Effector memory CD4-positive, alpha-beta T cell (primary cell): ENCODE data around the gene SETD3.

Experiments
- DNase-seq, 3 donors: peaks; one replicate each; pipeline ENCODE4 v3.0.0-alpha.2; 2020
- H3K27ac ChIP-seq: 2 replicates; pipeline ENCODE4 v1.7.0; 2013; ENCODE audit warnings: mild to moderate bottlenecking, low read length, moderate library complexity; ENCODE audit not compliant: insufficient read depth, poor library complexity, severe bottlenecking
- H3K27me3 ChIP-seq: replicated peaks from 2 replicates; pipeline ENCODE4 v1.7.0; 2013; ENCODE audit warnings: mild to moderate bottlenecking, low read length; ENCODE audit not compliant: insufficient read depth, control insufficient read depth, poor library complexity, severe bottlenecking
- H3K36me3 ChIP-seq: 2 replicates; pipeline ENCODE4 v1.7.0; 2013; ENCODE audit warnings: mild to moderate bottlenecking, low read length, moderate library complexity; ENCODE audit not compliant: control insufficient read depth, insufficient read depth
- H3K4me1 ChIP-seq: 2 replicates; pipeline ENCODE4 v1.7.0; 2013; ENCODE audit warnings: low read length, mild to moderate bottlenecking; ENCODE audit not compliant: control insufficient read depth, insufficient read depth, poor library complexity, severe bottlenecking
- H3K4me3 ChIP-seq: 2 replicates; pipeline ENCODE4 v1.7.0; 2013; ENCODE audit warnings: low read length, low read depth, mild to moderate bottlenecking; ENCODE audit not compliant: insufficient read depth, poor library complexity, severe bottlenecking
- H3K9me3 ChIP-seq: 2 replicates; pipeline ENCODE4 v1.7.0; 2013; ENCODE audit warnings: mild to moderate bottlenecking, low read length, moderate library complexity; ENCODE audit not compliant: control insufficient read depth

Gene SETD3

DNA sequence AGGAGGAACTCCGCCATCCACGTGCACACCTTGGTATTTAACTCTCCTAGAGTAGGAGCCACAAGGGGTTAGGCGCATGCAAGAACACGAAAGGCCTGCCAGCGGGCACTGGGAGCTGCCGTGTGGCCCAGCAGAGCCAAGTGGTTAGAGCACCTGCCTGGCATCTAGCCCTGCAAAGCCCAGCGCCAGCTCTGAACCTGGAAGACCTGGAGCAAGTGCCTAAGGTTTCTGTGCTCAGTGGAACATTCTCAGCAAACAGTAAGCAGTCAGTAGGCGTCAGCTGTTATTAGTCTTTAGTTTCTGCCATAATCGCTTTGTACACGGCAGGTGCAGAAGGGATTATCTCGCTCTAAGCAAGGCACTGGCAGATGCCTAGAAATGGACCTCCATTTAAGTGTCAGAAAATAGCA is 55.4 kb downstream of the SETD3 start:
- peaks cover 10% of the 10 kb centered on the region for H3K36me3 ChIP-seq
- no peak overlapping the region for H3K4me3 ChIP-seq
- no peak overlapping the region for H3K27ac ChIP-seq
- H3K27me3 ChIP-seq = no peaks in the 10 kb centered on the region
- DNase-seq = no peak
- H3K9me3 ChIP-seq = no peaks in the 10 kb centered on the region
- H3K4me1 ChIP-seq = no peaks in the 10 kb centered on the region

DNA sequence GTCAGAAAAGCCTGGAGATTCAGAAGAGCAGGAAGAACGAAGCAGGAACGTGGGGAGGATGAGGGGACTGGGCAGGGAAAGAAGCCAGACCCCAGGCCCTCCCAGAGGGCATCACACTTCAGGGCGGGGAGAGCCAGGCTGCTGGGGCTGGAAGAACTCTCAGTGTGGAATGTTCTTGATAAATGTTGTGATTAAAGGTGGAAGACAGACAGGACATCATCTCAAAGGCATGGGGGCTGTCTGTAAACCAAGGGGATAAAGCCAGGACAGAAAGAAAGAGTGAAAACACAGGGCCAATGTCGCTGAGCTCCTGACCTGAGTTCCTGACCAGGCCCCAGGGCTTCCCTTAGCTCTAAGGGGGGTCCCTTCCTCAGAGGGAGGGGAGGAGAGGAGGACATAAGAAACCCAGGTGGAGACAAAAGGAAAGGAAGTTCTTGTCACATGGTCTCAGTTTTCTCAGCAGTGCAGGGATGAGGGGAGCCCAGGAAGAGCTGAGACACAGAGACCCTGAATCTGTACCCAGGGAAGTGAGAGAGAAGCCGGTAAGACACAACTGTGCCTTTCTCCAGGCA is 56.3 kb downstream of the SETD3 start:
- Histone ChIP-seq H3K27me3 (no peaks in the 10 kb centered on the region), H3K27ac (no peak overlapping the region), H3K4me1 (no peaks in the 10 kb centered on the region), H3K9me3 (no peaks in the 10 kb centered on the region), H3K4me3 (no peak overlapping the region), H3K36me3 (peaks cover 10% of the 10 kb centered on the region)
- DNase-seq = no peak

DNA sequence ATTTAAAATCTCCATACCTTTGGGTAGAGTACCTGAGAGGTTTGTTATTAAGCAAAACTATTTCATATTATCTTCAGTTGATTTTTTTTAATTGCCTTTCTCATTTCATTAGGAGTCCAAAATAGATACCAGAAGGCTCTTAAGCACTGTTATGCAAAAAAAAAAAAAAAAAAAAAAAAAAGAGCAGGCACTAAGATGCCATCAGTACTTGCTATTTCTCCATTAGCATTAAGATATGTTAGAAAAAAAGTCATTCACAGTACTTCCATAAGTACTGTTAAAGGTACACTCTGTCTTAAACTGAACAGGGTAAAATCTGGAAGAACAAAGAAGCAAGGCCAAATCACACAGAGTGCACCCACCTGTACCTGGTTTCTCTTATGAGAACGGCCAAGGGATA is 57.2 kb downstream of the SETD3 start:
- H3K27ac ChIP-seq = no peak overlapping the region
- H3K9me3 ChIP-seq = no peaks in the 10 kb centered on the region
- DNase-seq = no peak
- peaks cover 4% of the 10 kb centered on the region for H3K36me3 ChIP-seq
- H3K27me3 ChIP-seq = no peaks in the 10 kb centered on the region
- H3K4me3 ChIP-seq = no peak overlapping the region
- H3K4me1 ChIP-seq = no peaks in the 10 kb centered on the region

DNA sequence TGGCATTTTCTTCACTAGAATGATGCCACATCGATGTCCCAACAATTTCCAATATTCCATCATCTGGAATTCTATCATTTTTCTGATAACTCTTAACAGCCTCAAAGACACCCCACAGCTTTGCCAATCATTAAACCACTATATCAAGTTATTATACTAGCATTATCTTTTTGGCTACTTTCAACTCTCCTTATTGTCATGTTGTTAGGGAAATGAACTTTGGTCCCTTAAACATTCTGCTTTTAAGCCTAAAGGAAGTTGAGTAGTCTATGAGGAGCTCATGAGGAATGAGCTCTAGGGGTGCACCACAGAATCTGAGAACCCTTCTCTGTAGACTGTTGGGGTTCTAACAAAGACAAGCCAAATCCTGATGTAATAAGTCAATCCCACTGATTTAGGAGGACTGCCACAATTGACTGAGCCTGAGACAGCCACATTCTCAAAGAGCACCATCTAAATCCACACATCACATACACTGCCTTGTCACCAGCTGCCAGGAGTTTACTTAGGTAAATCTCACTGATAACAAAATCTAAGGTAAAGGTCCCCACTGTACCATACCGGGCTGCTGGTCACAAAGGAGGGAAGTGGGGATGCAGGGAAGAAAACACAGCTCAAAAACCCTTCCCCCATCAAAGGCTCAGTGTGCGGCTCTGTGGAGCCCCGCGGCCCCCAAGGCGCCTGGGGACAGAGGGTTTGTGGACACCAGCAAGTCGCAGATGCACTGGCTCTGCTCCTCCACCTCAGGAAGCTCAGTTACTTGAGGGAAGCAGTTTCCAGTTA is 58.2 kb downstream of the SETD3 start:
- no peak for DNase-seq
- Histone ChIP-seq H3K4me1 (no peaks in the 10 kb centered on the region), H3K27ac (no peak overlapping the region), H3K4me3 (no peak overlapping the region), H3K9me3 (no peaks in the 10 kb centered on the region), H3K36me3 (no peaks in the 10 kb centered on the region), H3K27me3 (no peaks in the 10 kb centered on the region)

DNA sequence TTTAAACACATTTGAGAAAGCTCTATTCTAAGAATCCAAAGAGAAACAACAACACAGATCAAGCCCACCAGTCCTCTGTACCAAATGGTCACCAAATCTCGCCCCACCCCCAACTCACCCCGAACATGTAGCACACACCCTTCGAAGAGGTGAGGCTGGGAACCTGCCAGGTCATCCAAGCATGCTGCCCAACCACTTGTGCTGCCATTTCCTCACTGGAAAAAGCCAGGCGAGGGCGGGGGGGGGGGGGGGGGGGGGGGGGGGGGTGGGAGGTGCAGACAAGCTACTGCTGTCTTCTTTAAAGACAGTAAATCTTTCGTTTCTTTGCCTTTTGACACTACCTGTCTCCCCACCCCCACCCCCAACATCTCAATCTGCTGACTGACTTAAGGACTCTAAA is 59.9 kb downstream of the SETD3 start:
- no peak overlapping the region for H3K27ac ChIP-seq
- no peak overlapping the region for H3K4me3 ChIP-seq
- no peaks in the 10 kb centered on the region for H3K27me3 ChIP-seq
- H3K4me1 ChIP-seq = no peaks in the 10 kb centered on the region
- no peaks in the 10 kb centered on the region for H3K9me3 ChIP-seq
- no peaks in the 10 kb centered on the region for H3K36me3 ChIP-seq
- DNase-seq = no peak

DNA sequence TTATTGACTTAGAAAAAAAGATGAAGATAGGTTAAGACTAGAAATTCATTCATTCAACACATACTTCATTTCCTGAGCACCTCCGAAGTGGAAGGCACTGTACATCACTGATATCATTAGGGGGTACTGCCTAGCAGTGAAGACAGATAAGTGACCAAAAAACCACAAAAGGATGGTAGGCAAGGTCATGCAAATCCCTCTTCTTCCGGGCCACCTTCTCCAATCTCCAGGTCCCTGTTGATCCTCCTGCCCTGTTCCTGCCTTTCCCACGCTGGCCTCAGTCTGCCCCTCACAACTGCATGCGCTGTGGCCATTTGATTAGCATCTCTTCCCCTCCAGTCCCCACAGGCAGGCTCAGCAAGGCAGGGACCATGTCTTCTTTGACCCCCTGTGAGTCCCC is 60.8 kb downstream of the SETD3 start:
- Histone ChIP-seq H3K36me3 (no peaks in the 10 kb centered on the region), H3K27ac (no peak overlapping the region), H3K9me3 (no peaks in the 10 kb centered on the region), H3K4me3 (no peak overlapping the region), H3K27me3 (no peaks in the 10 kb centered on the region), H3K4me1 (no peaks in the 10 kb centered on the region)
- DNase-seq = no peak

GRCh38 chr14:99418242-99418641 is 62.4 kb downstream of the SETD3 start:
- Histone ChIP-seq H3K9me3 (no peaks in the 10 kb centered on the region), H3K36me3 (peaks cover 3% of the 10 kb centered on the region), H3K4me1 (no peaks in the 10 kb centered on the region), H3K4me3 (no peak overlapping the region), H3K27me3 (no peaks in the 10 kb centered on the region), H3K27ac (no peak overlapping the region)
- no peak for DNase-seq

DNA sequence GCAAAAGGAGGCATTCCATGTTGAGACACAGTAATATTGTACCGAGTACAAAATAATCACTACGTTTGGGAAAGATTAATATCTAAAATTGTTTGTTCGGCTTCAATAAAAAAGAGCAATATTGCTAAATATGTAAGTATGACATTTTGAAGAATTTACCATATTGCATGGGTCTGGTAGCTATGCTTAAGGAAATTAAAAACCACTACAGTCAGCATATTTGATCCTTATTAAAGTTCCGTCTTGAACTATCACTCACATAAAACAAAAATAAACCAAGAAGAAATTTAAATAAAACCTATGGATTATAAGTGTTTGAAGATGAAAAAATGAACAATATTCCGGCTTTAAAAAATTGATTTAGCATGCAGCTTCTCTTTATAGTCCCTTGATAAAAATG is 63.8 kb downstream of the SETD3 start:
- no peaks in the 10 kb centered on the region for H3K4me1 ChIP-seq
- no peak overlapping the region for H3K27ac ChIP-seq
- DNase-seq = no peak
- H3K36me3 ChIP-seq = peaks cover 7% of the 10 kb centered on the region
- H3K9me3 ChIP-seq = no peaks in the 10 kb centered on the region
- H3K27me3 ChIP-seq = no peaks in the 10 kb centered on the region
- H3K4me3 ChIP-seq = no peak overlapping the region

DNA sequence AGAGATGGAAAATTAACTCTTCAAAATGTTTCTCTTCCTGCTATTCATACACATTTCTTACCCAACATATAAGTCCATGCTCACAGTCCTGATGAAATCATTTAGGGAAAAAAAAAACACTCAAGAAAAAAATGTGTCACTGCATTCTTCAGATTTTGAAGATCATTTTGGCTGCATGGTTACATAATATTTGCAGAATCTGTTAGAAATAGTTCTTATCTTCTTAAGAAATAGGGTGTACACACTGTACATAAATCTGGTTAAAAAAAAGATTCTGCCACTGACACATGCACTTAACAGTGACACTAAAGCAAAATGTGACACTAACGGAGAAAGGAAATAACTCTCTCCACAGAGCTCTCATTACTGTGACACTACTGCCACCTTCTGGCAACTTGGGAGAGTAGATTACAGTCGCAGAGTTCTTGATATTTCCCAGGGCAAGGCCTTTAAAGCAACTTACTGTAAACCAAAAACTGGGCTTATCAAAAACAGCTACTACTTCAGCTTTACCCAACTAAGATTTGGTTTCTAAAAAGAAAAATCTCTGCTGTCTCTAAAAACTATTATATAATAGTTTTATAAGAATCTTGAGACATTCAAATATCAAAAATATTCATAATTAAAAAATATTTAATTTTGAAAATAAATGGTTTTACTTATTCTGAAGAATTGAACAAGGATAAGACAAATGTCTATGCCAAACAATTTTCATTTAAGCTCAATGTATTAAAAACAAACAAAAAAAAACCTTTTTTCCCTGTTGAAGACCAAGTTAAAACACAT is 65.0 kb downstream of the SETD3 start:
- no peaks in the 10 kb centered on the region for H3K27me3 ChIP-seq
- H3K4me3 ChIP-seq = no peak overlapping the region
- peaks cover 7% of the 10 kb centered on the region for H3K36me3 ChIP-seq
- H3K4me1 ChIP-seq = no peaks in the 10 kb centered on the region
- H3K9me3 ChIP-seq = no peaks in the 10 kb centered on the region
- peak; percentile 22 to 56 (median 30) for DNase-seq
- H3K27ac ChIP-seq = no peak overlapping the region

DNA sequence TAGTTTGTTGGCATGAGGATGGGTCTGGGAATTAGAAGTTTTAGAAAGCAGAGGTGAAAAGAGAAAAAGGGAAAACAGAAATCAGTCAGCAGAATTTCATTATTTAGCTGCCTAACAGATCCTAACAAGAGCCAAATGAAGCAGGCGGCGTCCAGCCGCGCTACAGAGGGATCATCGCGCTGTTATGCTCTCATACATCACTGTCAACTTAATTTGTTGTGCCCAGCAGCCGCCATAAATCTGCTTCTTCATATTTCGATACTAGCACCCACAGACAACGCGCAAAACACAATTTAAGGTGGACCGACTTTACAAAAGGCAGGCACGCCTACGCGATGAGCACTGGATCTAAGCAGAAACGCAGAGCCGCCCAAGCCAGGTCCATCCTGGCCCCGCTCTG is 66.7 kb downstream of the SETD3 start:
- DNase-seq = no peak
- no peaks in the 10 kb centered on the region for H3K4me1 ChIP-seq

More for the DNA sequence above, 66.7 kb downstream of the SETD3 start:
- no peaks in the 10 kb centered on the region for H3K9me3 ChIP-seq
- H3K27me3 ChIP-seq = no peaks in the 10 kb centered on the region
- H3K27ac ChIP-seq = no peak overlapping the region
- H3K4me3 ChIP-seq = no peak overlapping the region
- H3K36me3 ChIP-seq = peaks cover 12% of the 10 kb centered on the region
